ENCODE data around the gene BPGM. TPM values are rescaled to one million over a fixed set of nuclear protein-coding genes. Genes with fewer than 3 reads are reported as not detected.

BPGM gene
- total RNA-seq, 1 experiment from 2014 or later: 18.5 TPM

GRCh38 chr7:134703241-134703594, 56.6 kb downstream of the BPGM start:
- H3K27ac ChIP-seq: no peak overlapping the region
- no peaks in the 10 kb centered on the region for H4K20me1 ChIP-seq (ENCODE audit: insufficient read depth)
- no peaks in the 10 kb centered on the region for H3K27me3 ChIP-seq (ENCODE audit: insufficient read depth, low read depth)
- H3K9me3 ChIP-seq (ENCODE audit: insufficient read depth, low read depth): no peaks in the 10 kb centered on the region
- H3F3A ChIP-seq (ENCODE audit: insufficient read depth, low read depth): no peaks in the 10 kb centered on the region
- intact Hi-C loops (cut with micrococcal nuclease; ENCODE audit: unreplicated experiment): no loop called here
- ChIA-PET POLR2A (ENCODE audit: unreplicated experiment) (no interaction called here), CTCF (interaction anchor here (0.5 to 1.5 kb wide), 2 partner anchors 13 to 17 kb away, joined by 3 to 4 read pairs; no protein-coding TSS in a partner anchor)
- H3K4me1 ChIP-seq (replicated peaks; ENCODE audit: insufficient read depth): no peaks in the 10 kb centered on the region; the same call in 1 of the 2 replicates
- H2AFZ ChIP-seq: no peak overlapping the region
- no peaks in the 10 kb centered on the region for H3K9me2 ChIP-seq (ENCODE audit: insufficient read depth)
- TF ChIP-seq, protein P1, sequence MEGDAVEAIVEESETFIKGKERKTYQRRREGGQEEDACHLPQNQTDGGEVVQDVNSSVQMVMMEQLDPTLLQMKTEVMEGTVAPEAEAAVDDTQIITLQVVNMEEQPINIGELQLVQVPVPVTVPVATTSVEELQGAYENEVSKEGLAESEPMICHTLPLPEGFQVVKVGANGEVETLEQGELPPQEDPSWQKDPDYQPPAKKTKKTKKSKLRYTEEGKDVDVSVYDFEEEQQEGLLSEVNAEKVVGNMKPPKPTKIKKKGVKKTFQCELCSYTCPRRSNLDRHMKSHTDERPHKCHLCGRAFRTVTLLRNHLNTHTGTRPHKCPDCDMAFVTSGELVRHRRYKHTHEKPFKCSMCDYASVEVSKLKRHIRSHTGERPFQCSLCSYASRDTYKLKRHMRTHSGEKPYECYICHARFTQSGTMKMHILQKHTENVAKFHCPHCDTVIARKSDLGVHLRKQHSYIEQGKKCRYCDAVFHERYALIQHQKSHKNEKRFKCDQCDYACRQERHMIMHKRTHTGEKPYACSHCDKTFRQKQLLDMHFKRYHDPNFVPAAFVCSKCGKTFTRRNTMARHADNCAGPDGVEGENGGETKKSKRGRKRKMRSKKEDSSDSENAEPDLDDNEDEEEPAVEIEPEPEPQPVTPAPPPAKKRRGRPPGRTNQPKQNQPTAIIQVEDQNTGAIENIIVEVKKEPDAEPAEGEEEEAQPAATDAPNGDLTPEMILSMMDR (conservative IDR thresholded peaks at IDR 0.05): no peak
- no peak for TF ChIP-seq EZH2 (IDR thresholded peaks at IDR 0.05; ENCODE audit: low read depth)
- no TSS peak for BruUV-seq (replicated peaks)
- H3K4me3 ChIP-seq: no peak overlapping the region
- no peaks in the 10 kb centered on the region for H3K36me3 ChIP-seq (ENCODE audit: low read depth)
- DNase-seq: no peak
- H3K79me2 ChIP-seq (ENCODE audit: low read depth): no peaks in the 10 kb centered on the region
- H3K4me2 ChIP-seq: no peak overlapping the region

DNA sequence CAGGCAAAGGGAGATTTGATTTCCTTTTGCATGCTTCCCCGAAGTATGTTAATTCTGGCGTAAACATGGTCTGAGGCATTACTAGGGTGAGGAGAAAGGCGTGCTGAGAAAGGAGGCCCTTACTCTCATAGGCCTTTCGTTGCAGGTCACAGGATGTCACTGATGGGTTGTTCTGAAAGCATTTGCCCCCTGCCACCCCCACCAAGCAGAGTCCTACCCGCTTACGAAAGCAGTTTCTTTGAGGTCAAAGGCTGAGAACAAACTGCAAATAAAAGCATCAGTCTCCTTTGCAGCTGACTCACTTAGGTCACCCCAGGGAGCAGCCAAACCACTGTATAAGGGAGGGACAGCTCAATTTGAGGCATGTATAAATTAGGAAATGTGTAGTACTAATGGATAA, 57.1 kb downstream of the BPGM start:
- Histone ChIP-seq H3K4me3 (no peak overlapping the region), H3K9me2 (ENCODE audit: insufficient read depth) (no peaks in the 10 kb centered on the region), H3K27me3 (ENCODE audit: insufficient read depth, low read depth) (no peaks in the 10 kb centered on the region), H3F3A (ENCODE audit: insufficient read depth, low read depth) (no peaks in the 10 kb centered on the region), H2AFZ (no peak overlapping the region), H3K36me3 (ENCODE audit: low read depth) (no peaks in the 10 kb centered on the region), H3K27ac (no peak overlapping the region), H3K9me3 (ENCODE audit: insufficient read depth, low read depth) (no peaks in the 10 kb centered on the region), H4K20me1 (ENCODE audit: insufficient read depth) (no peaks in the 10 kb centered on the region), H3K79me2 (ENCODE audit: low read depth) (no peaks in the 10 kb centered on the region), H3K4me1 (replicated peaks; ENCODE audit: insufficient read depth) (no peaks in the 10 kb centered on the region; the same call in 1 of the 2 replicates), H3K4me2 (no peak overlapping the region)
- DNase-seq: no peak
- no TSS peak for BruUV-seq (replicated peaks)
- intact Hi-C loops (cut with micrococcal nuclease; ENCODE audit: unreplicated experiment): no loop called here
- ChIA-PET POLR2A (ENCODE audit: unreplicated experiment) (no interaction called here), CTCF (interaction anchor here (0.6 to 1.5 kb wide), 2 partner anchors 14 to 534 kb away, joined by 3 read pairs; no protein-coding TSS in a partner anchor)
- TF ChIP-seq EZH2 (IDR thresholded peaks at IDR 0.05; ENCODE audit: low read depth): no peak
- TF ChIP-seq, protein P1 (conservative IDR thresholded peaks at IDR 0.05): no peak

DNA sequence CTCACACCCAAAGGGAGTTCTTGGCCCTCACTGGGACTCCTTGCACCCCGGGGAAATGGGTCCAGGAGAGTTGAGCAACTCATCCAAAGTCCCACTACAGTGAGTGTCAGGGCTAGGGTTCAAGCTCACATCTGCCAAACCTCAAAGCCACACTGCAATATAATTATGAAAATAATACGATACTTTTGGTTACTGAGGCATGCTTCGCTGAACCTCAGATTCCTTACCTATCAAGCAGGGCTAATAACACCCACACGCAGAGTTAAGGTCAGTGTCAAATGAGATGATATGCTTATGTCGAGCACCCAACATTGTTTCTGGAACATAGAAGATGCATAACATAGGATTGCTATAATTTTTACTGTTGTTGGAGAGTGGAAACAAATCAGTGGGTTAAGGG, 58.2 kb downstream of the BPGM start:
- no peaks in the 10 kb centered on the region for H3K9me3 ChIP-seq (ENCODE audit: insufficient read depth, low read depth)
- TF ChIP-seq, protein P1 (conservative IDR thresholded peaks at IDR 0.05): no peak
- no peak for DNase-seq
- H3K4me3 ChIP-seq: no peak overlapping the region
- H3K36me3 ChIP-seq (ENCODE audit: low read depth): no peaks in the 10 kb centered on the region
- H3K27me3 ChIP-seq (ENCODE audit: insufficient read depth, low read depth): no peaks in the 10 kb centered on the region
- no peaks in the 10 kb centered on the region; the same call in 1 of the 2 replicates for H3K4me1 ChIP-seq (replicated peaks; ENCODE audit: insufficient read depth)
- CTCF ChIA-PET: no interaction called here
- no peak overlapping the region for H3K4me2 ChIP-seq
- POLR2A ChIA-PET (ENCODE audit: unreplicated experiment): no interaction called here
- H3K79me2 ChIP-seq (ENCODE audit: low read depth): no peaks in the 10 kb centered on the region
- no TSS peak for BruUV-seq (replicated peaks)
- H4K20me1 ChIP-seq (ENCODE audit: insufficient read depth): no peaks in the 10 kb centered on the region
- no peaks in the 10 kb centered on the region for H3K9me2 ChIP-seq (ENCODE audit: insufficient read depth)
- no peaks in the 10 kb centered on the region for H3F3A ChIP-seq (ENCODE audit: insufficient read depth, low read depth)
- intact Hi-C loops (cut with micrococcal nuclease; ENCODE audit: unreplicated experiment): loop anchor here (5.0 kb wide), 2 partner anchors 187 to 237 kb away; no protein-coding TSS in a partner anchor
- no peak overlapping the region for H3K27ac ChIP-seq
- no peak overlapping the region for H2AFZ ChIP-seq

Data from PC-9 (cell line).